Lower leg skin (tissue), 4 donors: ENCODE data around the gene MAP3K13. TPM values are rescaled to one million over a fixed set of nuclear protein-coding genes. Genes with fewer than 3 reads are reported as not detected.

Source experiments
- DNase-seq, 2 donors: peaks; one replicate each; pipeline ENCODE4 v3.0.0-alpha.2; 2019; ENCODE audit warnings: low spot score in 2 of 2
- H3K4me3 ChIP-seq: fragments of 200-600 bp; sonication (generic); 2 replicates; pipeline ENCODE4 v1.5.1; 2017; ENCODE audit warnings: mild to moderate bottlenecking, low read depth; ENCODE audit not compliant: poor library complexity, severe bottlenecking
- CTCF ChIP-seq, 3 donors: fragments of 450-650 bp; IDR thresholded peaks; one replicate each; pipeline ENCODE4 v1.5.1; 2016; ENCODE audit warnings: antibody characterized with exemption in 3 of 3, mild to moderate bottlenecking in 3 of 3, moderate library complexity in 2 of 3
- POLR2A ChIP-seq, 2 donors: fragments of 450-650 bp; IDR thresholded peaks; one replicate each; pipeline ENCODE4 v1.6.1; 2016 to 2017; ENCODE audit warnings: antibody characterized with exemption in 2 of 2, mild to moderate bottlenecking in 1 of 2, moderate library complexity in 1 of 2
- WGBS, 2 donors: methylation state at CpG; one replicate each; pipeline ENCODE4 v1.1.5; 2018; 5-methylcytosine and 5-hydroxymethylcytosine counted together
- intact Hi-C: fragments of 100-400 bp; cut with DNase I; formaldehyde crosslinking; loops from one replicate; pipeline ENCODE4 v1.15.0; 2023; ENCODE audit warnings: low total_unique reads
- total RNA-seq, 4 donors: library from RNA; depleted of rRNA; stranded (reverse); fragments of >200 nt; gene quantifications; one replicate each; pipeline ENCODE4 v1.1.0, GENCODE V29; 2016

MAP3K13 gene
- total RNA-seq, 4 donors from 2014 or later, result 14.3 to 19.2 (median 17.1) TPM

- DNase-seq, result no peak
- no peak overlapping the region for H3K4me3 ChIP-seq
- TF ChIP-seq POLR2A (IDR thresholded peaks at IDR 0.05), result no peak
- TF ChIP-seq CTCF (IDR thresholded peaks at IDR 0.05), result no peak
- intact Hi-C loops, result no loop called here
- 46 to 50% methylated on average over 1 of the region's 1 CpG for WGBS, 2 donors
These were observed 140.6 kb downstream of the MAP3K13 start for GRCh38 chr3:185503521-185503920.

DNA sequence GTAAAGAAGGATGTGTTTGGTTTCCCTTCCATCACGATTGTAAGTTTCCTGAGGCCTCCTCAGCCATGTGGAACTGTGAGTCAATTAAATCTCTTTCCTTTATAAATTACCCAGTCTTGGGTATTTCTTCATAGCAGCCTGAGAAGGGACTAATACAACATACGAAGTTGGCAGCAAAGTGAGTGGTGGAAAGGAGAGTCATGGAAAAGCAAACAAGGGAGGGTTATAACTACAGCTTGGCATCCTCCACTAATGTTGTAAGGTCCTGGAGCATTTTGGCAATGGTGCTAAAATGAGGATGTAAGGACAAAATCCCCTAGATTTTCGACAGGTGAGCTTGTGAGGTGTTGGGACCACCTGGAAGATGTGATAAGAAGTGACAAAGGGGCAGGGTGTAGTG, 141.7 kb downstream of the MAP3K13 start:
- no peak for DNase-seq
- H3K4me3 ChIP-seq, result no peak overlapping the region
- intact Hi-C loops, result no loop called here
- WGBS, 2 donors, result 43 to 61% methylated on average over 3 of the region's 3 CpGs
- TF ChIP-seq CTCF (IDR thresholded peaks at IDR 0.05), result no peak
- TF ChIP-seq POLR2A (IDR thresholded peaks at IDR 0.05), result no peak

DNA sequence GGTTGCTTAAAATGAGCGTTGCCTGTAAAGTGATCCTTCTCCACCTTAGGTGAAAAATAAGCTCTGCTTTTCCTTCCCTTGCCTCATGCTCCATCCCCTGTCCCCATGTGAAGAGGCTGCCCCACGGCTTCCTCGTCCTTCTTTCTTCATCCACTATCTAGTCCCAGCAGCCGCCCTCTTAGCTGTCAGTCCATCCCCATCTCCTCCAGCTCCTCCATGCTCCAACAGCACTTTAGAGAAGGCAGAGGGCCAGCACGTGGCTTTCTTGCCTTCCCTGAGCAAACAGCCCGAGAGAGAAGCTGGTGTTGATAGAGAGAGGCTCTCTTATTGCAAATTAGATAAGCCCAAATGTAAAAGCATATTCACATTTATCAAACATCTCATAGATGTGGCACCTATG, 144.9 kb downstream of the MAP3K13 start:
- WGBS, 2 donors, result 67 to 78% methylated on average over 6 of the region's 6 CpGs
- TF ChIP-seq CTCF (IDR thresholded peaks at IDR 0.05) (no peak), POLR2A (IDR thresholded peaks at IDR 0.05) (no peak)
- intact Hi-C loops, result no loop called here
- no peak overlapping the region for H3K4me3 ChIP-seq
- no peak for DNase-seq

DNA sequence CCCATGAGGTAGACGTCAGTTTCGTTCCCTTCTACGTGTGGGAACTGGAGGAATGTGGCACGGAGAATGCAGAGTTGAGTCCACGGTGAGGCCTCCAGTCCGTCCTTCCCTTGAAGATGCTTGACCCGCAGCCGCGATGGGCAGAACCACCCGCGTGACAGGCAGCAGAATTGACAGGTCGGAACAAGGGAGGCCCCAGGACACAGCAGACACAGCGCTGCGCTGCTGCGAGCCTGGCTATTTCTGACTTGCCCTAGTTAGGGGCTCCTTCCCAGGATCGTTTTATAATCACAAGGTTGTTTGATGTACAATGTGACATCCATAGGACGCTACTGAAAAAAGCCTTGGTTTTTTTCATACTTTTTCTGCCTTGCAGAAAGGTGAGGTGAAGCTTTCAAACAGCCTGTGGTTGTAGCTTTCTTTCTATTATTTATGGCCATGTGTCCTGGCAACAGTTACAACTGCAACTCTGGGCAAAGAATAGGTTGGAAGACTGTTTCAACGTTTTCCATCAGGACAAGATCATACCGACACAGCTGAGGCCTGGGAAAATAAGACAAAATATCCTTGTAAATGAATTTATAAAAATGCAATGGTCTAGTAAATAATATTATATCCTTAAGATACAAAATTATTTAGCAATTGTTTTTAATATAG, 145.5 kb downstream of the MAP3K13 start:
- H3K4me3 ChIP-seq, result no peak overlapping the region
- 58 to 62% methylated on average over 19 of the region's 19 CpGs for WGBS, 2 donors
- DNase-seq, result no peak
- TF ChIP-seq CTCF (IDR thresholded peaks at IDR 0.05), result no peak
- no peak for TF ChIP-seq POLR2A (IDR thresholded peaks at IDR 0.05)
- intact Hi-C loops, result no loop called here

- no peak for TF ChIP-seq CTCF (IDR thresholded peaks at IDR 0.05)
- TF ChIP-seq POLR2A (IDR thresholded peaks at IDR 0.05), result no peak
- WGBS, 2 donors, result 89 to 92% methylated on average over 4 of the region's 4 CpGs
- H3K4me3 ChIP-seq, result no peak overlapping the region
- no peak for DNase-seq
- intact Hi-C loops, result no loop called here
These were observed 148.8 kb downstream of the MAP3K13 start for GRCh38 chr3:185511711-185512110.
